Mesothelial cell of epicardium (in vitro differentiated cells): ENCODE results near the gene KLLN. TPM values are rescaled to one million over a fixed set of nuclear protein-coding genes. Genes with fewer than 3 reads are reported as not detected.
A peak's percentile ranks its signal among the peaks of the same experiment; 100 is the strongest.
"Not testable (repeated sequence)": the region's sequence is repeated elsewhere in the genome, so short reads cannot be mapped to it uniquely, and the experiment has no call there.

ENCODE experiments used
- DNase-seq, 2 experiments: peaks; one replicate each; pipeline ENCODE4 v3.0.0; 2021; ENCODE audit warnings: low spot score in 2 of 2; ENCODE audit not compliant: unreplicated experiment in 2 of 2
- H3K27ac Mint-ChIP-seq: 2 replicates; pipeline ENCODE4 v1.8.0; 2021; ENCODE audit warnings: mixed read lengths
- H3K27me3 Mint-ChIP-seq: 2 replicates; pipeline ENCODE4 v1.8.0; 2021; ENCODE audit warnings: low read depth, mixed read lengths
- H3K36me3 Mint-ChIP-seq: 2 replicates; pipeline ENCODE4 v1.8.0; 2021; ENCODE audit warnings: mixed read lengths
- H3K4me1 Mint-ChIP-seq: 2 replicates; pipeline ENCODE4 v1.8.0; 2021; ENCODE audit warnings: mixed read lengths
- H3K4me3 Mint-ChIP-seq: 2 replicates; pipeline ENCODE4 v1.8.0; 2021; ENCODE audit warnings: mild to moderate bottlenecking, moderate library complexity, mixed read lengths
- H3K9me3 Mint-ChIP-seq: 2 replicates; pipeline ENCODE4 v1.8.0; 2021; ENCODE audit warnings: mixed read lengths
- CTCF ChIP-seq: fragments of 200-600 bp; sonication (generic); IDR thresholded peaks from one replicate; pipeline ENCODE4 v1.5.0; 2021; ENCODE audit warnings: antibody characterized with exemption; ENCODE audit not compliant: unreplicated experiment
- total RNA-seq: library from RNA; stranded (reverse); gene quantifications from 3 replicates; pipeline ENCODE4 v1.2.1, GENCODE V29; 2021

Gene KLLN
- total RNA-seq, 1 donor from 2014 or later, result 1.2 TPM

DNA sequence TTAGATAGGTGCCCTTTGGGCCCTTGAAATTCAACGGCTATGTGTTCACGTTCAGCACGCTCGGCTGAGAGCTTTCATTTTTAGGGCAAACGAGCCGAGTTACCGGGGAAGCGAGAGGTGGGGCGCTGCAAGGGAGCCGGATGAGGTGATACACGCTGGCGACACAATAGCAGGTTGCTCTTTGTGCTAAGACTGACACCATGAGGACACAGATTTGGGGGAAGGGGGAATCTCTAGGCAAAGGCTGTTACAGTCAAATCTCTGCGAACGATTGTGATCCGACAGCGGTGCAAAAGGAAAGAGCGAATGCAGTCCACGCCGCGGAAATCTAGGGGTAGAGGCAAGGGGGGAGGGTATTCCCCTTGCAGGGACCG, 667 bp downstream of the KLLN start:
- H3K4me1 Mint-ChIP-seq, result peaks cover 34% of the 10 kb centered on the region
- no peaks in the 10 kb centered on the region for H3K27me3 Mint-ChIP-seq
- TF ChIP-seq CTCF, result no peak
- H3K9me3 Mint-ChIP-seq, result no peaks in the 10 kb centered on the region
- peak overlapping the region; percentile 91 for H3K4me3 Mint-ChIP-seq
- no peak for DNase-seq
- H3K36me3 Mint-ChIP-seq, result no peaks in the 10 kb centered on the region
- H3K27ac Mint-ChIP-seq, result peak overlapping the region; percentile 96

DNA sequence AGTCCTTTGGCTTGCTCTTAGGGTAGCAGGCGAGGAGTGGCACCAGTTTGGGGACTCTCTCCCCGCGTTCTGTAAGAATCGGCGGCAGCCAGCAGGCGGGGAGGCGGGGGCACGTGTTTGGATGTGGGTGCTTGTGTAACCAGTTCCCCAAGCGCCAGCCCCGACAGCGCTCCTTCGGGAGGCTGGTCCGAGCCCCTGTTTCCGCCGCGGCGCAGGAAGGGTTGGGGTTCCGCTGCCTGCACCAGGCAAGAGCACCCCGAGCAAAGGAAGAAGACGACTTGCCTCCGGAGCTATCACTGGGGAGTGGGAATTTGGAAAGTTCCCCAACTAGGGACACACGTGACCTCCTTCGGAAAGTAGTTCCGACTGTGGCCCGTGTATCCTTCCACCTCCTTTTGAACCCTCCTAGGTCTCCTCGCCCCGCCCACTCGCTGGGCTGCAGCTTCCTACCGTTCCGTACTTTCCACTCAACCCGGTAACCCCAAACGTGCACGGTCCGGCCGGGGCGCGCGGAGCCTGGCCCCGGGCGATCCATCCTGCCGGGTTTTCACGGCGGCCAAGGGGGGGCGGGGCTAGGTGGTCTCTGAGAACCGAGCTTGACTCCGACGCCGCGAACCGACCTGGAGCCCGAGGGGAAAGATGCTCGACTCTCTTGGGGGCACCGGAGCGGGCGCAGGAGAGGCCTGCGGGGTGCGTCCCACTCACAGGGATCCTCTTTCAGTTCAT, 1.2 kb downstream of the KLLN start:
- no peaks in the 10 kb centered on the region for H3K9me3 Mint-ChIP-seq
- peaks cover 30% of the 10 kb centered on the region for H3K4me1 Mint-ChIP-seq
- peak overlapping the region; percentile 91 for H3K4me3 Mint-ChIP-seq
- H3K36me3 Mint-ChIP-seq, result no peaks in the 10 kb centered on the region
- no peak for TF ChIP-seq CTCF
- H3K27me3 Mint-ChIP-seq, result no peaks in the 10 kb centered on the region
- H3K27ac Mint-ChIP-seq, result peak overlapping the region; percentile 96
- DNase-seq, result peak; percentile 70 to 88

- no peaks in the 10 kb centered on the region for H3K36me3 Mint-ChIP-seq
- peaks cover 25% of the 10 kb centered on the region for H3K4me1 Mint-ChIP-seq
- no peaks in the 10 kb centered on the region for H3K27me3 Mint-ChIP-seq
- no peak for TF ChIP-seq CTCF
- no peaks in the 10 kb centered on the region for H3K9me3 Mint-ChIP-seq
- peak overlapping the region; percentile 96 for H3K27ac Mint-ChIP-seq
- peak overlapping the region; percentile 91 for H3K4me3 Mint-ChIP-seq
- DNase-seq, result peak in 1 of 2 experiments; percentile 23
Measured at GRCh38 chr10:87861566-87861952, 1.8 kb downstream of the KLLN start.

DNA sequence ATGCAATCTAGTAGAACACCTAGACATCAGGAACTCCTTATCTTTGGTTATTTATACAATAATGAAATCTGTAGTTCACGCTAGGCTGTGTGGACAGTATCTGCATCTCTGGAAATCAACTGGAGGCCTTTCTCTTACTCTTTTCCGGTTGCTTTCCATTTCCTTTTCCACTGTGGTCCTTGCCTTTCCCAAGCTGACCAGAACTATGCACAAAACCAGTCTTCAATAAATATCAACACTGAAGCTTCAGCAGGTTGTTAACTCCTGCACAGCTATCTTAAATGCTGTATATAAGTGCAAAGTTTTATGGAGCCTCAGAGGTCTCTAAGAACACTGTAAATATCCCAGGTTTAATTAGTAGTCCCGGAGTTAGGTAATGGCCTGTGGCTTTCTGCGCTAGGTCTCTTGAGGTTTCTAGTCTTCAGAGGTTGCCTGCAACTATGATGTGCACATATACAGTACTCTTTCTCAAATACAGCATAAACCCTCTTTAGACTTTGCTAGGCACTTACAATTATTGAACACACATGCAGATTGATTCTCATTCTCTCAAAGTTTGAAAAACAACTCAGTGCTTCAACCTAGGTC, 2.4 kb downstream of the KLLN start:
- peak overlapping the region; percentile 96 for H3K27ac Mint-ChIP-seq
- H3K9me3 Mint-ChIP-seq, result no peaks in the 10 kb centered on the region
- peak overlapping the region; percentile 91 for H3K4me3 Mint-ChIP-seq
- H3K36me3 Mint-ChIP-seq, result no peaks in the 10 kb centered on the region
- no peak for DNase-seq
- no peak for TF ChIP-seq CTCF
- H3K4me1 Mint-ChIP-seq, result peaks cover 22% of the 10 kb centered on the region
- H3K27me3 Mint-ChIP-seq, result no peaks in the 10 kb centered on the region

- no peak overlapping the region for H3K4me3 Mint-ChIP-seq
- H3K36me3 Mint-ChIP-seq, result no peaks in the 10 kb centered on the region
- no peak for DNase-seq
- H3K9me3 Mint-ChIP-seq, result no peaks in the 10 kb centered on the region
- peak; percentile 24 for TF ChIP-seq CTCF
- H3K4me1 Mint-ChIP-seq, result peaks cover 16% of the 10 kb centered on the region
- no peaks in the 10 kb centered on the region for H3K27me3 Mint-ChIP-seq
- H3K27ac Mint-ChIP-seq, result peak overlapping the region; percentile 31
Measured at GRCh38 chr10:87860156-87860795, 3.1 kb downstream of the KLLN start.

DNA sequence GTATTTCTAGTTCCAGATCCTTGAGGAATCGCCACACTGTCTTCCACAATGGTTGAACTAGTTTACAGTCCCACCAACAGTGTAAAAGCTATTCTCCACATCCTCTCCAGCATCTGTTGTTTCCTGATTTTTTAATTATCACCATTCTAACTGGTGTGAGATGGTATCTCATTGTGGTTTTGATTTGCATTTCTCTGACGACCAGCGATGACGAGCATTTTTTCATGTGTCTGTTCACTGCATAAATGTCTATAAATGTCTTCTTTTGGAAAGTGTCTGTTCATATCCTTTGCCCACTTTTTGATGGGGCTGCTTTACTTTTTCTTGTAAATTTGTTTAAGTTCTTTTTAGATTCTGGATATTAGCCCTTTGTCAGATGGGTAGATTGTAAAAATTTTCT, 7.7 kb downstream of the KLLN start:
- peaks cover 11% of the 10 kb centered on the region for H3K4me1 Mint-ChIP-seq
- H3K4me3 Mint-ChIP-seq, H3K27ac Mint-ChIP-seq, H3K36me3 Mint-ChIP-seq, H3K27me3 Mint-ChIP-seq, H3K9me3 Mint-ChIP-seq, DNase-seq: not testable (repeated sequence)

GRCh38 chr10:87855247-87855646, 8.1 kb downstream of the KLLN start:
- H3K27ac Mint-ChIP-seq, H3K4me1 Mint-ChIP-seq, H3K4me3 Mint-ChIP-seq, H3K9me3 Mint-ChIP-seq, DNase-seq, H3K36me3 Mint-ChIP-seq, H3K27me3 Mint-ChIP-seq: not testable (repeated sequence)
